ENCODE results near the gene SLX4IP. TPM values are rescaled to one million over a fixed set of nuclear protein-coding genes. Genes with fewer than 3 reads are reported as not detected.

Gene SLX4IP
- total RNA-seq, 2 experiments from 2014 or later: 1.6 to 1.8 TPM

GRCh38 chr20:10505827-10506226, 70.7 kb downstream of the SLX4IP start:
- ATAC-seq (ENCODE audit: poor library complexity): no peak
- TF ChIP-seq, protein P1, sequence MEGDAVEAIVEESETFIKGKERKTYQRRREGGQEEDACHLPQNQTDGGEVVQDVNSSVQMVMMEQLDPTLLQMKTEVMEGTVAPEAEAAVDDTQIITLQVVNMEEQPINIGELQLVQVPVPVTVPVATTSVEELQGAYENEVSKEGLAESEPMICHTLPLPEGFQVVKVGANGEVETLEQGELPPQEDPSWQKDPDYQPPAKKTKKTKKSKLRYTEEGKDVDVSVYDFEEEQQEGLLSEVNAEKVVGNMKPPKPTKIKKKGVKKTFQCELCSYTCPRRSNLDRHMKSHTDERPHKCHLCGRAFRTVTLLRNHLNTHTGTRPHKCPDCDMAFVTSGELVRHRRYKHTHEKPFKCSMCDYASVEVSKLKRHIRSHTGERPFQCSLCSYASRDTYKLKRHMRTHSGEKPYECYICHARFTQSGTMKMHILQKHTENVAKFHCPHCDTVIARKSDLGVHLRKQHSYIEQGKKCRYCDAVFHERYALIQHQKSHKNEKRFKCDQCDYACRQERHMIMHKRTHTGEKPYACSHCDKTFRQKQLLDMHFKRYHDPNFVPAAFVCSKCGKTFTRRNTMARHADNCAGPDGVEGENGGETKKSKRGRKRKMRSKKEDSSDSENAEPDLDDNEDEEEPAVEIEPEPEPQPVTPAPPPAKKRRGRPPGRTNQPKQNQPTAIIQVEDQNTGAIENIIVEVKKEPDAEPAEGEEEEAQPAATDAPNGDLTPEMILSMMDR (IDR thresholded peaks at IDR 0.05): no peak
- H3K27me3 ChIP-seq (ENCODE audit: control insufficient read depth in 1 of 2, insufficient read depth in 2 of 2, low read length in 2 of 2): no peaks in the 10 kb centered on the region
- Mint-ChIP-seq H3K4me3 (no peak overlapping the region), H3K4me1 (ENCODE audit: low read depth) (peaks cover 27% of the 10 kb centered on the region), H3K27ac (no peak overlapping the region), H3K9me3 (no peaks in the 10 kb centered on the region), H3K27me3 (no peaks in the 10 kb centered on the region), H3K36me3 (ENCODE audit: low read depth) (no peaks in the 10 kb centered on the region)
- H3K9me3 ChIP-seq (ENCODE audit: control insufficient read depth in 1 of 2, insufficient read depth in 1 of 2, low read length in 2 of 2): no peaks in the 10 kb centered on the region
- no peak for DNase-seq
- POLR2A ChIA-PET: no interaction called here
- peaks cover 13% of the 10 kb centered on the region for H3K4me1 ChIP-seq (ENCODE audit: insufficient read depth, low read length)
- no peaks in the 10 kb centered on the region for H3K36me3 ChIP-seq (ENCODE audit: insufficient read depth, low read length)
- intact Hi-C loops (cut with DNase I, micrococcal nuclease): loop anchor here in 1 of 2 experiments (10.0 kb wide), 1 partner anchor 71 kb away; the partner anchor contains the start of genes MKKS and SLX4IP
- no peak overlapping the region for H3K27ac ChIP-seq (ENCODE audit: low read depth in 1 of 2, low read length in 2 of 2)
- no peak overlapping the region for H3K4me3 ChIP-seq (ENCODE audit: low read length)
- CTCF ChIA-PET: no interaction called here

DNA sequence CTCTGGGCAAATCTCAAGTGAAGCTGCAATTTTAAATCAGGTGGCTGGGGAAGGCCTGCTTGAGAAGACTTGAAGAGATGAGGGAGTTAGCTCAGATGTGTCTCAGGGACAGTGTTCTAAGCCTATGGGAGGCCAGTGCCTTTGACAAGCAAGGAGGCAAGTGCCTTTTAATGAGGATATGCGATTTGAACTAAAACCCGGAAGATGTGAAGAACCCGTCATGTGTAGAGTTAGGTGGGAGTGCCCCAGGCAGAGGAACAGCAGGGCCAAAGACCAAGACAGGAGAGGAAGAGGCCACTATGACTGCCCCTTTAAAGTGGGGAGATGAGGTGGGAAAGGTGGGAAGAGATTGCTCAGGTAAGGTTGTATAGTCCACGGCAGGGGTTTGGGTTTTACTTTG, 71.9 kb downstream of the SLX4IP start:
- H3K9me3 Mint-ChIP-seq: no peaks in the 10 kb centered on the region
- H3K4me3 Mint-ChIP-seq: no peak overlapping the region
- Histone ChIP-seq H3K36me3 (ENCODE audit: insufficient read depth, low read length) (no peaks in the 10 kb centered on the region), H3K4me3 (ENCODE audit: low read length) (no peak overlapping the region), H3K27me3 (ENCODE audit: control insufficient read depth in 1 of 2, insufficient read depth in 2 of 2, low read length in 2 of 2) (no peaks in the 10 kb centered on the region), H3K27ac (ENCODE audit: low read depth in 1 of 2, low read length in 2 of 2) (no peak overlapping the region), H3K9me3 (ENCODE audit: control insufficient read depth in 1 of 2, insufficient read depth in 1 of 2, low read length in 2 of 2) (no peaks in the 10 kb centered on the region), H3K4me1 (ENCODE audit: insufficient read depth, low read length) (peaks cover 16% of the 10 kb centered on the region)
- H3K36me3 Mint-ChIP-seq (ENCODE audit: low read depth): no peaks in the 10 kb centered on the region
- H3K27me3 Mint-ChIP-seq: no peaks in the 10 kb centered on the region
- TF ChIP-seq, protein P1 (IDR thresholded peaks at IDR 0.05): no peak
- intact Hi-C loops (cut with DNase I, micrococcal nuclease): loop anchor here in 1 of 2 experiments (10.0 kb wide), 1 partner anchor 72 kb away; the partner anchor contains the start of genes MKKS and SLX4IP
- DNase-seq: no peak
- no peak for ATAC-seq (ENCODE audit: poor library complexity)
- H3K27ac Mint-ChIP-seq: no peak overlapping the region
- ChIA-PET POLR2A (no interaction called here), CTCF (no interaction called here)
- H3K4me1 Mint-ChIP-seq (ENCODE audit: low read depth): peaks cover 26% of the 10 kb centered on the region

DNA sequence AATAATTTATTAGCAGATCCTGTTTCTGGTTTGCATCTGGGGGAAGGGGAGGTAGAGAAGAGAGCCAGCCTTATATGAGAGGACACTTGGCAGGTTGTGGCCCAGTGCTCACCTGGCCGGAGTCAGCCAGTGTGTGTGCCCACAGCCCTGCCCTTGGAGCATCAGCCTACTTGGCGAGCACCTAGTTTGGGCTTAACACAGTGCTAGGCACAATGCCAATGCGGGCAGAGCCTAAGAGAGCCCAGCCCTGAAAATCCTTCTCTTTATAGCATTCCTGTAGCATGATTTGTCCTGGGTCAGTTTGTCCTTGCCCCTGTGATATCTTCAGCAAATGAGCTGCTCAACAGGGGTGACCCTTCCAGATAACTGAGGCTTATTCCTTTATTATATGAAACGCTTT, 73.0 kb downstream of the SLX4IP start:
- H3K36me3 Mint-ChIP-seq (ENCODE audit: low read depth): no peaks in the 10 kb centered on the region
- no peak overlapping the region for H3K4me3 Mint-ChIP-seq
- no peaks in the 10 kb centered on the region for H3K9me3 Mint-ChIP-seq
- H3K9me3 ChIP-seq (ENCODE audit: control insufficient read depth in 1 of 2, insufficient read depth in 1 of 2, low read length in 2 of 2): no peaks in the 10 kb centered on the region
- ATAC-seq (ENCODE audit: poor library complexity) (no peak), DNase-seq (no peak)
- no peaks in the 10 kb centered on the region for H3K27me3 ChIP-seq (ENCODE audit: control insufficient read depth in 1 of 2, insufficient read depth in 2 of 2, low read length in 2 of 2)
- no peak overlapping the region for H3K27ac ChIP-seq (ENCODE audit: low read depth in 1 of 2, low read length in 2 of 2)
- ChIA-PET CTCF (no interaction called here), POLR2A (no interaction called here)
- peaks cover 21% of the 10 kb centered on the region for H3K4me1 Mint-ChIP-seq (ENCODE audit: low read depth)
- TF ChIP-seq, protein P1 (IDR thresholded peaks at IDR 0.05): no peak
- H3K4me1 ChIP-seq (ENCODE audit: insufficient read depth, low read length): peaks cover 12% of the 10 kb centered on the region
- no peak overlapping the region for H3K4me3 ChIP-seq (ENCODE audit: low read length)
- no peak overlapping the region for H3K27ac Mint-ChIP-seq
- no peaks in the 10 kb centered on the region for H3K27me3 Mint-ChIP-seq
- no peaks in the 10 kb centered on the region for H3K36me3 ChIP-seq (ENCODE audit: insufficient read depth, low read length)
- intact Hi-C loops (cut with DNase I, micrococcal nuclease): loop anchor here in 1 of 2 experiments (10.0 kb wide), 1 partner anchor 73 kb away; the partner anchor contains the start of genes MKKS and SLX4IP

All from CD4-positive, alpha-beta T cell (primary cell).